RPMI8226 (cell line): Measurements from ENCODE around the gene PADI3.
"Not testable (repeated sequence)": the region's sequence is repeated elsewhere in the genome, so short reads cannot be mapped to it uniquely, and the experiment has no call there.

Experiments
- DNase-seq: peaks from one replicate; pipeline ENCODE4 v3.0.0-alpha.2; 2015

PADI3 gene

DNA sequence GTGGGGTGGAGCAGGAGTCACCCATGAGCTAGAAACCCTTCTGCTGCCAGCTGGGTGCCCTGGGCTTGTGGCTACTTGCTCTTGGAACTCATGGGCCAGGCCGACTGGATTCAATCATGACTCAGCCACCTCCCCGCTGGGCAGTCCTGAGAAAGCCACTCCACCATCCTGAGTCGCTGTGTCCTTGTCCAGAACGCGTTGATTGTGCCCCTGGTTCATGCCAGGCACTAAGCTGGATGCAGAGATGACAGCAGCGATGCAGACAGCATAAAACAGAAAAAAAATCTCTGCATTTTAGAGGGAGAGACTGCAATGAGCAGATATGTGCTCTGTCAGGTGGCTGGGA is 33.4 kb upstream of the PADI3 start:
- DNase-seq, result no peak

- DNase-seq, result no peak
Observed at GRCh38 chr1:17216078-17216477, 32.8 kb upstream of the PADI3 start.

GRCh38 chr1:17217607-17218006 is 31.3 kb upstream of the PADI3 start:
- DNase-seq, result no peak

DNA sequence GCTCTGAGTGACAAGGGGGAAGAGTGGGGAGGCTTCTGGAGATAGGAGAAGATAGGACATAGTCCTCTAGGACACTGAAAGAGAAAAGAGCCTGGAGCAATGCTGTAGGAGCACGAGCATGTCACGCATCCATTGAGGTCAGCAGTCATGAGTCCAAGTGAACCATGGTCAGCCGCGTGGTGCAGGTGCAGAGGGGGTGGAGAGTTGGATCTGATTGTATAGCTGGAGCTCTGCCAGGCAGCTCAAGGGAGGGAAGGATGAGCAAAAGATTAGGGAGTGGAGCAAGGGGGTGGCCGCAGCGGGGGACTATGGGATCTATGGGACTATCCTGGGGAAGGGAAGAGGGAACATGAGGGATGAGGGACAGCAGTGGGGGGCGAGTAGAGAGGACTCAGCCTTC is 30.0 kb upstream of the PADI3 start:
- DNase-seq, result peak; percentile 44

DNA sequence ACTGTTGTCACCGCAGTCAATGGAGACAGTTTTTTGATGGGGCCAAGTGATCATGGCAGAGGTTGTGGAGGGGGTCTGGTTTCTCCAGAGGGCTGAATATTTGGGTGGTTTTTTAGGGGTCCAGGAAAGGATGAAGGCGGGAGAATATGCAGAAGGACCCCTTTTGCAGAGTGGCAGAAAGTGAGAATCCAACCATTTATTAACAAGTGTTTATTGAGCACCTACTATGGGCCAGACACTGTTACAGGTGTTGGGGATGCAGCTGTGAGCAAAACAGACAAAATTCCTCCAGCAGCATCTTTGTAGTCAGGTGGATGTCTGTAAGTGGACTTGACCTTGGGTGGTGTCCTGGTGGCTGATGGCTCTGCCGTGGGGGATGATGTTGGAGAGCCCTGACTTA is 28.6 kb upstream of the PADI3 start:
- no peak for DNase-seq

DNA sequence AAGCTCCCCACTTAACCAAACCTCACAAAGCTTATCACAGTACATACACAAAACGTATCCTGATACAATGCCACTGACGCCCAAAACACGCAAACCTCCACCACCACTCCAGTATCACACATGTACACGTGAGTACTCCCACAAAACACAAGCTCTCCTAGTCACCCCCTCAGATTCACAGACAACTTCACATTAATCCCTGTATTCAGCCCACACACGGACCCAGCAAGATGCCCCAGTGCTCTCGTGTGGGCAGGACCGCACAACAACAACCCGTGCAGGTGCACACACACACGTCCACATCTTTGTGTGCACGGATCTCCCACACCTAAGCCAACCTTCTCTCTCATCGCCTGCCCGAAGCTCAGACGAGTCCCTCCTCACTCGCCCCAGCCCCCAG is 26.3 kb upstream of the PADI3 start:
- no peak for DNase-seq

DNA sequence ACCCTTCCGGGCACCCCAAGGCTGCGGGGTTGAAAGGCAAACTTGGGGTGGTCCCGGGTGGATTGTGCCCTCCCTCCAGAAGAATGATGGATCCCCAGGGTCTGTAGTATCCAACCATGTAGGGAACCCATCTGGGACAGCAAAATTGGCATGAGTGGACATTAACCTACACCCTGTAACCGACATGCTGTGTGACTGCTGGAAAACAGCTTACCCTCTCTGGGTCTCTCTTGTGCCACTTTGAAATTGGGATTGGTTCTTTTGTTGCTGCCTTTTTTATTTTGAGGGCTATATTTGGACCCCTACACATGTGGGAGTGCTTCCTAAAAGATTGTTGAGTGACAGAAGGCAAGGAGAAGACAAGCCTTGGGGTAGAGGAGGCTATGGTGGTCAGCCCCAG is 24.5 kb upstream of the PADI3 start:
- DNase-seq, result no peak

DNA sequence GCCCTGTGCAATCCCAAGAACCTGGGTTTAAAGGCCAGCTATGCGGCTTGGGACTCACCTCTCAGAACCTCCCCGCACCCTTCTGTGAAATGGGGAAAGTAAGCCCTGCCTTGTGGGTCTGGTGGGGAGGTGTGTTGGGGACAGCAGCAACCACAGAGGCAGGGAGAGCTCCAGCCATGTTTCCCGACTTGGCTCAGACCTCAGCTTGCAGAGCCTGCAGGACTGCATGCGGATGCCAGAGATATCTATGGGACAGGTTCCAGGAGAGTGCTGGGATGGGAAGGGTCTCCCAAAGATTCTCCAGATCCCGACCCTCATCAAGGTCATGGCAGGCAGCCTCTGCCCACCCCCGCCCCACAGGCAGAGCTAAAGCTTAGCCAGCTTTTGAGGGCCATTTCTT is 23.8 kb upstream of the PADI3 start:
- no peak for DNase-seq

DNA sequence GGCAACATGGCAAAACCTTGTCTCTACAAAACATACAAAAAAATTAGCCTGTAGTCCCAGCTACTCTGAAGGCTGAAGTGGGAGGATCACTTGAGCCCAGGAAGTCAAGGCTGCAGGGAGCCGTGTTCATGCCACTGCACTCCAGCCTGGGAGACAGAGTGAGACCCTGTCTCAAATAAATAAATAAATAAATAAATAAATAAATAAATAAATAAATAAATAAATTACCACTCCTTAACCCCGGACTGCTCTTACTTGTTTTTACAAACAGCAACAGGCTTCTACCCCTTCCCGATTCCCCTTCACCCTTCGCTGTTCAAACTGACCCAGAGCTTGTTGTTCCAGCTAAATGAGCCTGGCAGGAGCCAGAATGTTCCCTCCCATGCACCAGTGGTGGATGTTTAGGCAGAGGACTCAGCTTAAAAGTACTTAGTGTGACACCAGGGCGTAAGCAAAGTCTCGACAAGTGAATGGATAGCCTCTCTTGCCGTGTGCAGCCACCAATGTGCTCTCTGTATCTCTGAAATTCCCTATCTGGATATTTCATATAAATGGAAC is 21.5 kb upstream of the PADI3 start:
- no peak for DNase-seq

DNA sequence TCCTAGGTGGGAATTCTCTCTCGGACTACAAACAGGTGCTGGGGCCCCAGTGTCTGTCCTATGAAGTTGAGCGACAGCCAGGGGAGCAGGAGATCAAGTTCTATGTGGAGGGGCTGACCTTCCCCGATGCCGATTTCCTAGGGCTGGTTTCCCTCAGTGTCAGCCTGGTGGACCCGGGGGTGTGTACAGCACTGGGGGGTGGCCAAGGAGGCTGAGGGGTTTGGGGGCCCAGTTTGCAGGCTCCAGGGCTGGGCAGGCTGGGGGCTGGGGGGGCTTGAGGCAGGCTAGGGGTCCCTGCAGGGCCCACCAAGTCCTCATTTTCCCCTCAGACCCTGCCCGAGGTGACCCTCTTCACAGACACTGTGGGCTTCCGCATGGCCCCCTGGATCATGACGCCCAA is 20.3 kb upstream of the PADI3 start:
- no peak for DNase-seq

DNA sequence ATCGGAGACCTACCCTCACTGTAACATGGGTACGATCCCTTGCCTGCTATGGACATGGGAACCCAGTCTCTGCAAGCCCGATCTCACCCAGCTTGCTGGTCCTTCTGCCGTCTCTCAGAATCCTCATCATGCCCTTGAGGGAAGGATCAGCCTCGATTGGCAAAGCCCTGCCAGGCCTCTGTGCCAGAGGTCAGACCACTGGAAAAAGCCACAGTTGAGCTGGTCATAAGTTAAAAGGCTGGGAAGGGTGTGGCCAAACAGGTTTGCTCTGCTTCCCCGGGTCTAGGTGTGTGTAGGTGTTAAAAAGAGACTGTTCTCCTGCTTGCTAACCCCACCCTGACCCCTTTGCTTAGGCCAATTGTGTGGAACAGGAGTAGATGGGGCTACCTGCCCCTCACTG is 19.5 kb upstream of the PADI3 start:
- no peak for DNase-seq

- DNase-seq, result no peak
Observed at GRCh38 chr1:17230106-17230505, 18.8 kb upstream of the PADI3 start.

- DNase-seq, result no peak
Observed at GRCh38 chr1:17230671-17231310, 18.1 kb upstream of the PADI3 start.

DNA sequence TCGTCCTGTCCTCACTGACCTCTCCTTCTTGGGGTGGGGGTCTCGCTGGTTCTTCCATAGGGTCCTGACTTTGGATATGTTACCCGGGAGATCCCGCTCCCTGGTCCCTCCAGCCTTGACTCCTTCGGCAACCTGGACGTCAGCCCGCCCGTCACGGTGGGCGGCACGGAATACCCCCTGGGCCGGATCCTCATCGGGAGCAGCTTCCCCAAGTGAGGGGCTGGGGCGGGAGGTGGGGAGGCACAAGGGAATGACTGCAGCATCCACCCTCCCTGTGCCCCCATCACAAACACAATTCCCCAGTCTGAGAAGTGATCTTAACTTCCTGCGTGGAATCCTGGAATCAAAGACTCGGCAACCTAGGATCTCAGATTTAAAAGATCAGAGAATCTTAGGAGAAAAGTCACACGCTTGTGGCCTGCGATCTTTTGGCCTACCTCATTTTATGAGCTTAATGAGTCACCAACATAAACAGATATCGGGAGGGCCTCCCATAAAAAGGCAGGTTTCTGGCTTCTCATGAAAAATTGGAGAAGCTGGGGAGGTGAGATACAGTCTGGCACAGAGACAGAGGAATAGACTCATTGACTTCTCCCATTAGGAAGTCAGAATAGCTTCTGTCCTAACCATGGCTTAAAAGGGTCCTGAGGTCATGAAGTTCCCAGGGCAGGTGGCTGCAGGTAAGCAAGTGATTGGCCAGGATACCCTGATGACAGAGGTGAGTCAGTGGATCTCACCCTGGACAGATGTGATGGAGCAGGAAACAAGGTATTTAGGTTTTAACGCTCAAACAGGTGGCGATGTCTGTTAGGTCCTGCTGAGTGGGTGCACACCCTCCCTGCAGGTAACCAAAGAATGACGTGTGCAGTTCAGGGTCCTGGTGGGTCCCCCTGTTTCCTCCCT is 15.9 kb upstream of the PADI3 start:
- peak; percentile 37 for DNase-seq

GRCh38 chr1:17233675-17234320 is 15.1 kb upstream of the PADI3 start:
- peak; percentile 87 for DNase-seq

GRCh38 chr1:17234405-17234804 is 14.5 kb upstream of the PADI3 start:
- DNase-seq, result no peak

GRCh38 chr1:17235135-17235885 is 13.6 kb upstream of the PADI3 start:
- DNase-seq, result no peak

- peak; percentile 93 for DNase-seq
Observed at GRCh38 chr1:17236779-17237560, 11.9 kb upstream of the PADI3 start.

DNA sequence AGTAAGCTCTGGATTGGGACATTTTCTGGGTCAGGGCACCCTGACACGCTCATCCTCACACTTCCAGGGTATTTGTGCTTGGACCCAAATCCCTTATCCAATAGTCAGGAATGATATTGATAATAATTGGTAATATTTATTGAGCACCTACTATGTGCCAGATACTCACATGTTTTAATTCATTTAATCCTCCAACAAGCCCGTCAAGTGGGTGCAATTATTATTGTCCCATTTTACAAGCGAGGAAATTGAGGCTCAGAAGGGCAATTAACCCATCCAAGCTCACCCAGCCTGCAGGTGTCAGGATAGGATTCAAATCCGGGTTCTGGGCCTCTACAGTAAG is 11.4 kb upstream of the PADI3 start:
- DNase-seq, result no peak

DNA sequence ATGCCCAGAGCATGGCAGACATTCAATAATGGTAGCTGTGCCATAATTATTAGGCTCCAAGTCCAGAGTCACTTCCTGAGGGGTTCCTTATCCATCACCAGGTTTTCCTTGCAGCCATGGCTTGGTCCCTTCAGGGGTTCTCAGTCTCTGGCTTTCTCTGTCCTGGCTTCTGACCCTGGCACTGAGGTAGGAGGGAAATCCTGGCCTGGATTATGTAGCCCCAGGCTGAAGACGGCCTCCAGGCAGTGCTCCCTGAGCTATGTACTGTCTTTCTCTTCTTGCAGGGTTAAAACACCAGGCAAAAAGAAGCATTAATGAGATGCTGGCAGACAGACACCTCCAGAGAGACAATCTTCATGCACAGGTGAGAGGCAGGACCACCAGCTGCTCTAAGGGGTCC is 9.5 kb upstream of the PADI3 start:
- peak; percentile 86 for DNase-seq

- DNase-seq, result not testable (repeated sequence)
Observed at GRCh38 chr1:17241011-17241779, 7.7 kb upstream of the PADI3 start.

DNA sequence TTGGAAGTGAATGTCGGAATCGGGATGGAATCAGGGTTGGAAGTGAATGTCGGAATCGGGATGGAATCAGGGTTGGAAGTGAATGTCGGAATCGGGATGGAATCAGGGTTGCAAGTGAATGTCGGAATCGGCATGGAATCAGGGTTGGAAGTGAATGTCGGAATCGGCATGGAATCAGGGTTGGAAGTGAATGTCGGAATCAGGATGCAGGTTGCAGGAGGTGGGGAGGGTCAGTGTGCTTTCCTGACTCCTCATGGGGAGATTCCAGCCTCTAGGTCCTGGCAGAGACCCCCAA is 7.2 kb upstream of the PADI3 start:
- DNase-seq, result not testable (repeated sequence)
